ENCODE data around the gene ENTPD1. TPM values are rescaled to one million over a fixed set of nuclear protein-coding genes. Genes with fewer than 3 reads are reported as not detected.
"Not testable (repeated sequence)": the region's sequence is repeated elsewhere in the genome, so short reads cannot be mapped to it uniquely, and the experiment has no call there.

ENTPD1 gene
- total RNA-seq, 1 experiment from 2014 or later: not detected

- no peak overlapping the region for H3K4me2 ChIP-seq
- no peaks in the 10 kb centered on the region for H3K27me3 ChIP-seq (ENCODE audit: insufficient read depth, low read depth)
- no peaks in the 10 kb centered on the region for H4K20me1 ChIP-seq (ENCODE audit: insufficient read depth)
- H2AFZ ChIP-seq: no peak overlapping the region
- CTCF ChIA-PET: no interaction called here
- no peak overlapping the region for H3K27ac ChIP-seq
- H3F3A ChIP-seq (ENCODE audit: insufficient read depth, low read depth): no peaks in the 10 kb centered on the region
- DNase-seq: no peak
- intact Hi-C loops (cut with micrococcal nuclease; ENCODE audit: unreplicated experiment): no loop called here
- BruUV-seq (replicated peaks): no TSS peak
- no peaks in the 10 kb centered on the region for H3K9me3 ChIP-seq (ENCODE audit: insufficient read depth, low read depth)
- TF ChIP-seq, protein P1, sequence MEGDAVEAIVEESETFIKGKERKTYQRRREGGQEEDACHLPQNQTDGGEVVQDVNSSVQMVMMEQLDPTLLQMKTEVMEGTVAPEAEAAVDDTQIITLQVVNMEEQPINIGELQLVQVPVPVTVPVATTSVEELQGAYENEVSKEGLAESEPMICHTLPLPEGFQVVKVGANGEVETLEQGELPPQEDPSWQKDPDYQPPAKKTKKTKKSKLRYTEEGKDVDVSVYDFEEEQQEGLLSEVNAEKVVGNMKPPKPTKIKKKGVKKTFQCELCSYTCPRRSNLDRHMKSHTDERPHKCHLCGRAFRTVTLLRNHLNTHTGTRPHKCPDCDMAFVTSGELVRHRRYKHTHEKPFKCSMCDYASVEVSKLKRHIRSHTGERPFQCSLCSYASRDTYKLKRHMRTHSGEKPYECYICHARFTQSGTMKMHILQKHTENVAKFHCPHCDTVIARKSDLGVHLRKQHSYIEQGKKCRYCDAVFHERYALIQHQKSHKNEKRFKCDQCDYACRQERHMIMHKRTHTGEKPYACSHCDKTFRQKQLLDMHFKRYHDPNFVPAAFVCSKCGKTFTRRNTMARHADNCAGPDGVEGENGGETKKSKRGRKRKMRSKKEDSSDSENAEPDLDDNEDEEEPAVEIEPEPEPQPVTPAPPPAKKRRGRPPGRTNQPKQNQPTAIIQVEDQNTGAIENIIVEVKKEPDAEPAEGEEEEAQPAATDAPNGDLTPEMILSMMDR (conservative IDR thresholded peaks at IDR 0.05): no peak
- no peak for TF ChIP-seq EZH2 (IDR thresholded peaks at IDR 0.05; ENCODE audit: low read depth)
- no peaks in the 10 kb centered on the region for H3K4me1 ChIP-seq (replicated peaks; ENCODE audit: insufficient read depth)
- POLR2A ChIA-PET (ENCODE audit: unreplicated experiment): no interaction called here
- no peaks in the 10 kb centered on the region for H3K9me2 ChIP-seq (ENCODE audit: insufficient read depth)
- H3K36me3 ChIP-seq (ENCODE audit: low read depth): no peaks in the 10 kb centered on the region
- H3K4me3 ChIP-seq: no peak overlapping the region
- H3K79me2 ChIP-seq (ENCODE audit: low read depth): no peaks in the 10 kb centered on the region
Observed at GRCh38 chr10:95711492-95711891, 44.5 kb upstream of the ENTPD1 start.

DNA sequence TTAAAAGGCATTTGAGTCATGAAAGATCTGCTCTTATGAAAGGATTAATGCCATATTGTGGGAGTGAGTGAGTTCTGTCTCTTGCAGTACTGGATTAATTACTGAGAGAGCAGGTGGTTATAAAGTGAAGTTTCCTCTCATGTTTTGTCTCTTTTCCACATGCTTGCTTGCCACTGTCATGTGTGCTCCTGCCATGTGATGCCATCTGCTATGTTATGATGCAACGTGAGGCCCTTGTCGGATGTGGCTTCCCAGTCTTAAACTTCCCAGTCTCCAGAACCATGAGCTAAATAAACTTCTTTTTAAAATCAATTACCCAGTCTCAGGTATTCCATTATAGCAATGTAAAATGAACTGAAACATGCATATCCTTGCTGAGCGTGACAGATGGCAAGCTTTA is 39.5 kb upstream of the ENTPD1 start:
- no peaks in the 10 kb centered on the region for H3K27me3 ChIP-seq (ENCODE audit: insufficient read depth, low read depth)
- CTCF ChIA-PET: no interaction called here
- no peaks in the 10 kb centered on the region for H4K20me1 ChIP-seq (ENCODE audit: insufficient read depth)
- intact Hi-C loops (cut with micrococcal nuclease; ENCODE audit: unreplicated experiment): no loop called here
- no peak for DNase-seq
- no TSS peak for BruUV-seq (replicated peaks)
- H3K4me1 ChIP-seq (replicated peaks; ENCODE audit: insufficient read depth): peaks cover 14% of the 10 kb centered on the region
- H3K4me2 ChIP-seq: no peak overlapping the region
- H3K36me3 ChIP-seq (ENCODE audit: low read depth): no peaks in the 10 kb centered on the region
- H3K9me3 ChIP-seq (ENCODE audit: insufficient read depth, low read depth): no peaks in the 10 kb centered on the region
- H3K4me3 ChIP-seq: no peak overlapping the region
- peaks cover 6% of the 10 kb centered on the region; the same call in 1 of the 2 replicates for H3F3A ChIP-seq (ENCODE audit: insufficient read depth, low read depth)
- POLR2A ChIA-PET (ENCODE audit: unreplicated experiment): no interaction called here
- TF ChIP-seq EZH2 (IDR thresholded peaks at IDR 0.05; ENCODE audit: low read depth): no peak
- TF ChIP-seq, protein P1 (conservative IDR thresholded peaks at IDR 0.05): no peak
- H3K9me2 ChIP-seq (ENCODE audit: insufficient read depth): no peaks in the 10 kb centered on the region
- no peak overlapping the region for H2AFZ ChIP-seq
- no peaks in the 10 kb centered on the region for H3K79me2 ChIP-seq (ENCODE audit: low read depth)
- H3K27ac ChIP-seq: no peak overlapping the region

GRCh38 chr10:95716866-95717265 is 39.1 kb upstream of the ENTPD1 start:
- Histone ChIP-seq H3K36me3 (ENCODE audit: low read depth) (no peaks in the 10 kb centered on the region), H3F3A (ENCODE audit: insufficient read depth, low read depth) (peaks cover 7% of the 10 kb centered on the region; the same call in 1 of the 2 replicates), H2AFZ (no peak overlapping the region), H3K9me2 (ENCODE audit: insufficient read depth) (no peaks in the 10 kb centered on the region), H3K9me3 (ENCODE audit: insufficient read depth, low read depth) (no peaks in the 10 kb centered on the region), H4K20me1 (ENCODE audit: insufficient read depth) (no peaks in the 10 kb centered on the region), H3K27me3 (ENCODE audit: insufficient read depth, low read depth) (no peaks in the 10 kb centered on the region), H3K79me2 (ENCODE audit: low read depth) (no peaks in the 10 kb centered on the region), H3K4me3 (no peak overlapping the region), H3K4me2 (no peak overlapping the region), H3K4me1 (replicated peaks; ENCODE audit: insufficient read depth) (peaks cover 18% of the 10 kb centered on the region), H3K27ac (no peak overlapping the region)
- no TSS peak for BruUV-seq (replicated peaks)
- ChIA-PET POLR2A (ENCODE audit: unreplicated experiment) (interaction anchor here (0.5 kb wide), 1 partner anchor 28 kb away, joined by 4 read pairs; no protein-coding TSS in a partner anchor), CTCF (no interaction called here)
- intact Hi-C loops (cut with micrococcal nuclease; ENCODE audit: unreplicated experiment): no loop called here
- no peak for DNase-seq
- TF ChIP-seq, protein P1 (conservative IDR thresholded peaks at IDR 0.05): no peak
- TF ChIP-seq EZH2 (IDR thresholded peaks at IDR 0.05; ENCODE audit: low read depth): no peak

DNA sequence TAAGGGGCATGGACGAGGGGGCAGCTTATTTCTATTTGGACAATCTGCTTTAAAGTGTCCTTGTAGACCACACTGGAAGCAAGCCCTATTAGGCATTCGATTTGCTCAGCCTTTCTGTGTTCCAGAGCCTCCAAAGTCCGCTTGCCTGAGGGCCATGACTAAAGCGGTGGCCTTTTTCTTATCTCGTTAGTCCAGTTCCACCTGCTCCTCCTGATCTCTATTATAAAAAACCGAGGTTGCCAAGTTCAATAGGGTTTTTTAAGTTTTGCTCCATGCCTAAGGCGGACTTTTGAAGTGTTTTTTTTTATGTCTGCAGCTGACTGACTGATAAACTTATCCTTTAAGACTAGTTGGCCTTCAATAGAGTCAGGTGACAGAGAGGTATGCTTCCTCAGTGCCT is 35.2 kb upstream of the ENTPD1 start:
- H2AFZ ChIP-seq; CTCF ChIA-PET; POLR2A ChIA-PET (ENCODE audit: unreplicated experiment); BruUV-seq (replicated peaks); H4K20me1 ChIP-seq (ENCODE audit: insufficient read depth); H3K9me2 ChIP-seq (ENCODE audit: insufficient read depth); H3F3A ChIP-seq (ENCODE audit: insufficient read depth, low read depth); H3K9me3 ChIP-seq (ENCODE audit: insufficient read depth, low read depth); H3K36me3 ChIP-seq (ENCODE audit: low read depth); H3K79me2 ChIP-seq (ENCODE audit: low read depth); H3K27me3 ChIP-seq (ENCODE audit: insufficient read depth, low read depth); H3K4me3 ChIP-seq: not testable (repeated sequence)
- Histone ChIP-seq H3K4me1 (replicated peaks; ENCODE audit: insufficient read depth) (peaks cover 19% of the 10 kb centered on the region), H3K27ac (peak overlapping the region; percentile 61), H3K4me2 (peak overlapping the region; percentile 64)
- intact Hi-C loops (cut with micrococcal nuclease; ENCODE audit: unreplicated experiment): loop anchor here (1.0 kb wide), 1 partner anchor 26 kb away; no protein-coding TSS in a partner anchor
- peak; percentile 71 to 93 for DNase-seq

DNA sequence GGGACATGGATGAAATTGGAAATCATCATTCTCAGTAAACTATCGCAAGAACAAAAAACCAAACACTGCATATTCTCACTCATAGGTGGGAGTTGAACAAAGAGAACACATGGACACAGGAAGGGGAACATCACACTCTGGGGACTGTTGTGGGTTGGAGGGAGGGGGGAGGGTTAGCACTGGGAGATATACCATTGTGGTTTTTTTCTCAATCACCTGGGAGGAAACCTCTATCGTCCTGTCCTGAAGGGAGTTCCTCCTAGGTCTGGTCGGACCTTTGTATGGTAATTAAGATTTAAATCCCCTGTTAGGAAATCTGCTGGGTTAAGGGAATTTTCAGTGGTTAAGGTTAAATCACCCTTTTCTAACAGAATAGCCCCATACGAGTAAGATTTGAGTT is 33.5 kb upstream of the ENTPD1 start:
- DNase-seq; H3K9me2 ChIP-seq (ENCODE audit: insufficient read depth); intact Hi-C loops (cut with micrococcal nuclease; ENCODE audit: unreplicated experiment); H2AFZ ChIP-seq; H3K9me3 ChIP-seq (ENCODE audit: insufficient read depth, low read depth); H4K20me1 ChIP-seq (ENCODE audit: insufficient read depth); BruUV-seq (replicated peaks); H3K27ac ChIP-seq; H3K79me2 ChIP-seq (ENCODE audit: low read depth); H3K4me3 ChIP-seq; CTCF ChIA-PET; H3K4me2 ChIP-seq; H3K27me3 ChIP-seq (ENCODE audit: insufficient read depth, low read depth); H3F3A ChIP-seq (ENCODE audit: insufficient read depth, low read depth); H3K36me3 ChIP-seq (ENCODE audit: low read depth): not testable (repeated sequence)
- POLR2A ChIA-PET (ENCODE audit: unreplicated experiment): interaction anchor here (0.6 kb wide), 1 partner anchor 1052 kb away, joined by 3 read pairs; no protein-coding TSS in a partner anchor
- H3K4me1 ChIP-seq (replicated peaks; ENCODE audit: insufficient read depth): peaks cover 19% of the 10 kb centered on the region
